Measurements from ENCODE around the gene CLEC7A. TPM values are rescaled to one million over a fixed set of nuclear protein-coding genes. Genes with fewer than 3 reads are reported as not detected.

The CLEC7A gene
- polyA plus RNA-seq, 1 donor from 2014 or later, result not detected

GRCh38 chr12:10113075-10113474 is 16.9 kb downstream of the CLEC7A start:
- H3K4me2 ChIP-seq (ENCODE audit: low read length), result no peak overlapping the region
- no peaks in the 10 kb centered on the region for H3F3A ChIP-seq (ENCODE audit: insufficient read depth, low read length, poor library complexity, severe bottlenecking)
- H3K79me2 ChIP-seq (replicated peaks; ENCODE audit: insufficient read depth, low read length), result no peaks in the 10 kb centered on the region
- no peak overlapping the region for H3K9ac ChIP-seq (ENCODE audit: low read length)
- no peaks in the 10 kb centered on the region for H4K20me1 ChIP-seq (ENCODE audit: insufficient read depth)
- no peaks in the 10 kb centered on the region for H3K9me3 ChIP-seq (ENCODE audit: low read length)
- H3K4me3 ChIP-seq (ENCODE audit: low read length), result no peak overlapping the region
- no peak for TF ChIP-seq EZH2 (IDR thresholded peaks at IDR 0.05; ENCODE audit: borderline replicate concordance, insufficient read depth, low read length, poor library complexity, severe bottlenecking)
- TF ChIP-seq SMC3 (conservative IDR thresholded peaks at IDR 0.05; ENCODE audit: poor library complexity), result no peak
- no peak for TF ChIP-seq POLR2AphosphoS5 (IDR thresholded peaks at IDR 0.05)
- TF ChIP-seq CTCF (IDR thresholded peaks at IDR 0.05; ENCODE audit: poor library complexity, severe bottlenecking), result no peak
- TF ChIP-seq TAF1 (IDR thresholded peaks at IDR 0.05; ENCODE audit: low read depth), result no peak
- TF ChIP-seq RAD21 (conservative IDR thresholded peaks at IDR 0.05), result no peak
- no peak for TF ChIP-seq MXI1 (conservative IDR thresholded peaks at IDR 0.05; ENCODE audit: poor library complexity, severe bottlenecking)
- no peak overlapping the region for H2AFZ ChIP-seq (ENCODE audit: low read depth, low read length)
- H3K27me3 ChIP-seq (ENCODE audit: insufficient read depth, low read depth, low read length), result no peaks in the 10 kb centered on the region
- no peaks in the 10 kb centered on the region for H3K36me3 ChIP-seq (ENCODE audit: insufficient read depth, low read length)
- no peak overlapping the region for H3K27ac ChIP-seq (ENCODE audit: low read length)
- H3K9me2 ChIP-seq (ENCODE audit: insufficient read depth, low read length), result no peaks in the 10 kb centered on the region

- H3K4me2 ChIP-seq (ENCODE audit: low read length), result no peak overlapping the region
- no peak overlapping the region for H3K27ac ChIP-seq (ENCODE audit: low read length)
- no peaks in the 10 kb centered on the region for H3K36me3 ChIP-seq (ENCODE audit: insufficient read depth, low read length)
- H3K9me2 ChIP-seq (ENCODE audit: insufficient read depth, low read length), result no peaks in the 10 kb centered on the region
- H3K27me3 ChIP-seq (ENCODE audit: insufficient read depth, low read depth, low read length), result no peaks in the 10 kb centered on the region
- TF ChIP-seq CTCF (IDR thresholded peaks at IDR 0.05; ENCODE audit: poor library complexity, severe bottlenecking), result no peak
- no peak overlapping the region for H3K9ac ChIP-seq (ENCODE audit: low read length)
- no peaks in the 10 kb centered on the region for H3K9me3 ChIP-seq (ENCODE audit: low read length)
- H4K20me1 ChIP-seq (ENCODE audit: insufficient read depth), result no peaks in the 10 kb centered on the region
- no peaks in the 10 kb centered on the region for H3F3A ChIP-seq (ENCODE audit: insufficient read depth, low read length, poor library complexity, severe bottlenecking)
- H2AFZ ChIP-seq (ENCODE audit: low read depth, low read length), result no peak overlapping the region
- no peaks in the 10 kb centered on the region for H3K79me2 ChIP-seq (replicated peaks; ENCODE audit: insufficient read depth, low read length)
- H3K4me3 ChIP-seq (ENCODE audit: low read length), result no peak overlapping the region
Observed at GRCh38 chr12:10111451-10111850, 18.5 kb downstream of the CLEC7A start.

- Histone ChIP-seq H3K79me2 (replicated peaks; ENCODE audit: insufficient read depth, low read length) (no peaks in the 10 kb centered on the region), H2AFZ (ENCODE audit: low read depth, low read length) (no peak overlapping the region), H3K4me2 (ENCODE audit: low read length) (no peak overlapping the region), H3K9ac (ENCODE audit: low read length) (no peak overlapping the region), H3K36me3 (ENCODE audit: insufficient read depth, low read length) (no peaks in the 10 kb centered on the region), H3K27ac (ENCODE audit: low read length) (no peak overlapping the region), H3K9me2 (ENCODE audit: insufficient read depth, low read length) (no peaks in the 10 kb centered on the region), H4K20me1 (ENCODE audit: insufficient read depth) (no peaks in the 10 kb centered on the region), H3K27me3 (ENCODE audit: insufficient read depth, low read depth, low read length) (no peaks in the 10 kb centered on the region), H3K9me3 (ENCODE audit: low read length) (no peaks in the 10 kb centered on the region), H3F3A (ENCODE audit: insufficient read depth, low read length, poor library complexity, severe bottlenecking) (no peaks in the 10 kb centered on the region), H3K4me3 (ENCODE audit: low read length) (no peak overlapping the region)
- no peak for TF ChIP-seq EP300 (conservative IDR thresholded peaks at IDR 0.05; ENCODE audit: poor library complexity, severe bottlenecking)
- no peak for TF ChIP-seq MXI1 (conservative IDR thresholded peaks at IDR 0.05; ENCODE audit: poor library complexity, severe bottlenecking)
Observed at GRCh38 chr12:10110256-10110844, 19.6 kb downstream of the CLEC7A start.

Measured in neural cell (in vitro differentiated cells).